ENCODE measurements around the gene ZNF816.
"Not testable (repeated sequence)": the region's sequence is repeated elsewhere in the genome, so short reads cannot be mapped to it uniquely, and the experiment has no call there.

Gene ZNF816

DNA sequence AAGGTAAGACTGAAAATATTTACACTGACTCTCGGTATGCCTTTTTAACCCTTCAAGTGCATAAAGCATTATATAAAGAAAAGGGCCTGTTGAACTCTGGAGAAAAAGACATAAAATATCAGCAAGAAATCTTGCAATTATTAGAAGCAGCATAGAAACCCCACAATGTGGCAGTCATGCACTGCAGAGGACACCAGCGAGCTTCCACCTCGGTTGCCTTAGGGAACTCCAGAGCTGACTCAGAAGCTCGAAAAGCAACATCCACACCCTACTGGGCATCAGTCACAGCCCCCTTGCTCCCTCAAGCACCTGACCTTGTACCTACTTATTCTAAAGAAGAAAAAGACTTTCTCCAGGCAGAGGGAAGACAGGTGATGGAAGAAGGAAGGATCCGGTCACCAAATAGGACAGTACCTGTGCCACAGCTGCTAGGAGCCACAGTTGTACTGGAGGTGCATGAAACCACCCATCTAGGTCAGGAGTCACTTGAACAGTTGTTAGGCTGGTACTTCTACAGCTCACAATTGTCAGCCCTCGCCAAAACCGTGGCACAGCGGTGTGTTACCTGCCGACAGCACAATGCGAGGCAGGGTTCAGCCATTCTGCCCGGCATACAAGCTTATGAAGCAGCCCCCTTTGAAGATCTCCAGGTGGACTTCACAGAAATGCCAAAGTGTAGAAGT, 2.9 kb downstream of the ZNF816 start:
- no peak for DNase-seq (ENCODE audit: low read depth in 2 of 2)

DNA sequence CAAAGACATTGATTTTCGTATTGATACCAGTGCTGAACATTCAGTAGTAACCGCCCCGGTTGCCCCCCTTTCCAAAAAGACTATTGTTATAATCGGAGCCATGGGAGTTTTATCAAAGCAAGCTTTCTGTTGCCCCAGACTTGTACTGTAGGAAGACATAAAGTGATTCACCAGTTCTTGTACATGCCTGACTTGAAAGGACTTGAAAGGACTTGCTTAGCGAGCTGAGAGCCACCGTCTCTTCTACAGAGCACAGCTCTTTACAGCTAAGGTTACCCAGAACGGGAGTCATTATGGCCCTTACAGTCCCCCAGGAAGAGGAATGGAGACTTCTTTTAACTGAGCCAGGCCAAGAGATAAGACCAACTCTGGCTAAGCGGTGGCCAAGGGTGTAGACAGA, 5.1 kb downstream of the ZNF816 start:
- DNase-seq (ENCODE audit: low read depth in 2 of 2) = no peak

DNA sequence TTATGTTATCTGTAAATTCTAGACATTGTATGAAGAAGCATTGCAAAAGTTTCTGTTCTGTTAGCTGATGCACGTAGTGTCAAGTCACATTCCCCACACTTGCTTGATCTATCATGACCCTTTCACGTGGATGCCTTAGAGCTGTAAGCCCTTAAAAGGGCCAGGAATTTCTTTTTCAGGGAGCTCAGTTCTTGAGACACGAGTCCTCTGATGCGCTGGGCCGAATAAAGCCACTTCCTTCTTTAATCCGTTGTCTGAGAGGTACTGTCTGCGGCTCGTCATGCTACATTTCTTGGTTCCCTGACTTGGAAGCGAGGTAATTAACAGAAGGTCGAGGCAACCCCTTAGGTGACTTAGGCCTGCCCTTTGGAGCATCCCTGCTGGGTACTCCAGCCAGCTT, 5.8 kb downstream of the ZNF816 start:
- DNase-seq (ENCODE audit: low read depth in 2 of 2) = no peak

DNA sequence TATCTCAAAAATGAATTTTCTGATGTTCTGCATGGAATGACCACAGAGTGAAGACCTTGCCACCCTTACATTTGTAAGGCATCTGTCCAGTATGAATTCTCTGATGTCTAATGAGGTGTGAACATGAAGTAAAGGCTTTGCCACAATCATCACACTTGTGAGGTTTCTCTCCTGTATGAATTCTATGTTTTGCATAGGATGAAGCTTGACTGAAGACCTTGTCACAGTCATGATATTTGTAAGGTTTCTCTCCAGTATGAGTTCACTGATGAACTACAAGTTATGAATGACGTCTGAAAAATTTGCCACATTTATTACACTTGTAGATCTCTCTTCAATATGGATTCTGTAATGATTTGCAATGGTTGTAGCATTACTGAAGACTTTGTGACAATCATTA, 13.3 kb downstream of the ZNF816 start:
- no peak for DNase-seq (ENCODE audit: low read depth in 2 of 2)

DNA sequence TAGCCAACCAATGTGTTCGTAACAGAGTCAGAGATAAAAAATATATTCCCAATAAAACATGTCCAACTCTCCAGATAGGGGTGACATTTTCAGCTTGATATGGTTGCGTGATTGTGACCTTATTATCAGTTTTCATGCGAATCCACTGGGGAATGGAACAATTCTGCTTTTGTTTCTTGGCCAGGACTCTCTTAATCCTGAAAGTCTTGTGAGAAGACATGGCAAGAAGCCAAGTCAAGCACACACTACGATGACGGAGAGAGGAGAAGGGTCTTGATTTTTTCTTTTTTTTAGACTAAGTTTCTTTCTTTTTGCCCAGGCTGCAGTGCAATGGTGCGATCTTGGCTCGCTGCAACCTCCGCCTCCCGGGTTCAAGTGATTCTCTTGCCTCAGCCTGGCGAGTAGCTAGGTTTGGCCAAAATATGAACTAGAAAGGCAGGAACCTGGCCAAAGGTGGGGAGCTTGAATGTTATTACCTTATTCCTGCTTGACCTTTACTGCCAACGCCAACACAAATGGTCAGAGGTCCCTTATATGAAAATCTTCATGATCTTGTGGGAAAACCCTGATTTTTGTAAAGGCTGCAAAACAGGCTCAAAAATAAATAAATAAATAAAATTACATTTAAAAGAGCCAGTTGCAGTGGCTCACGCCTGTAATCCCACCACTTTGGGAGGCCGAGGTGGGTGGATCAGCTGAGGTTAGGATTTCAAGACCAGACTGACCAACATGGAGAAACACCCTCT, 14.5 kb downstream of the ZNF816 start:
- no peak for DNase-seq (ENCODE audit: low read depth in 2 of 2)

DNA sequence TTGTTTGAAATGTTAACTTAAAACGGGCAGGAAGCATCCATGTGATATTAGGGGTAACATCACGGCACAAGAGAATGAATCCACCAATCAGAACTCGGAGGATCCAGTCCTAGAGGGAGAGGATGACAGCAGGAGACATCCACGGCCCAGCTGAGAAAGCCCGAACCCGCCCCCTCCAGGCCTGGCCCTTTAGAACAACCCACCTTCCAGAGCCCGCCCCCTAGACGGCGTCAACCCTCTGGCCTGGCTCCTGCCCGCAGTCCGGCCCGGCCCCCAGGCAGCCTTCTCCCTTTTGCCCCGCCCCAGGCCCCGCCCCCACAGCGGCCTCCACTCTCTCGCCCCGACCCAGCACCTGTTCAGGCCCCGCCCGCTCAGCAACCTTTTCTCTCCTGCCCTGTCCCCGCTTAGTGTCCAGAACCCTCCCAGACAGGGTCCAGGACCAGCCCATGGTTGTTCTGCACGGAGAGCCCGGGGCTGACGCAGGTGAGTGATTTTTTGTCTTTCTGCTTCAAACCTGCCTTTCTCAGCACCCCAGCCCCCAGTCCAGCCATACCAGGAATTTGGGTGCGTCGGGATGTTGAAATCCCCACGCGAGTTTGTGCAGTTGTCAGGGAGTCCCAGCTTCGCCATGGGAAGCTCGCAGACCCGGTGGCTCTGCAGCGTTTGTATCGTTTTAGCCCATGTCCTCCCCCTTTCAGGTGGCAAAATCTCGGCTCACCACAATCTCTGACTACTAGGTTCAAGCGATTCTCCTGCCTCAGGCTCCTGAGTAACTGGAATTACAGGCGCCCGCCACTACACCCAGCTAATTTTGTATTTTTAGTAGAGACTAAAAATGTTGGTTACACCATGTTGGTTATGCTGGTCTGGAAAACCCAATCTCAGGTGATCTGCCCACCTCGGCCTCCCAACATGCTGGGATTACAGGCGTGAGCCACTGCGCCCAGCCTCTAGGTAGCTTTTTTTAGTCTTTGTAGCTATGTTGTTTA, 16.1 kb downstream of the ZNF816 start:
- DNase-seq (ENCODE audit: low read depth in 2 of 2) = no peak

DNA sequence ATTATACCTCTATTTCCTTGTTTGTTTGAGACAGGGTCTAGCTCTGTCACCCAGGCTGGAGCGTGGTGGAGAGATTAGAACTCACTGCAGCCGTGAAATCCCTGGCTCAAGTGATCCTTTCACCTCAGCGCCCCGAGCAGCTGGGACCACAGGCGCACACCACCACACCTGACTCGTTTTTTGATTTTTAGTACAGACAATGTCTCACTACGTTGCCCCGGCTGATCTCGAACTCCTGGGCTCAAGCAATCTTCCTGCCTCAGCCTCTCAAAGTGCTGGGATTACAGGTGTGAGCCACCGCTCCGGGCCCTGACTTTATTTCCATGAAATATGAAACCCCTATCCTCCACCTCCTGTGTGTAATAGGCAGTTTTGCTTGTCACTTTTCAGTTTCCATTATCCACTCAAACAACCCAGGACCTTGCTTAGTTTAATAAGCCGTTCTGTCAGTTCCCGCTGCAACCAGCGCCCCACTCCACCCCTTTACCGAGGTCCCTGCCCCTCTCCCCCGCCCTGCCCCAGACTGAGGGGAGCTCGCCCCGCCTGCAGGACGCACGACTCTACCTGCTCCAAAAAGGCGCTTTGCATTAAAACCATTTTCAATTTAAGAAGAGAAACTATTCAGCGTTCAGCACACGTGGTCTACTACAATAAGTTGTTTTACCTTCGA, 16.9 kb downstream of the ZNF816 start:
- no peak for DNase-seq (ENCODE audit: low read depth in 2 of 2)

DNA sequence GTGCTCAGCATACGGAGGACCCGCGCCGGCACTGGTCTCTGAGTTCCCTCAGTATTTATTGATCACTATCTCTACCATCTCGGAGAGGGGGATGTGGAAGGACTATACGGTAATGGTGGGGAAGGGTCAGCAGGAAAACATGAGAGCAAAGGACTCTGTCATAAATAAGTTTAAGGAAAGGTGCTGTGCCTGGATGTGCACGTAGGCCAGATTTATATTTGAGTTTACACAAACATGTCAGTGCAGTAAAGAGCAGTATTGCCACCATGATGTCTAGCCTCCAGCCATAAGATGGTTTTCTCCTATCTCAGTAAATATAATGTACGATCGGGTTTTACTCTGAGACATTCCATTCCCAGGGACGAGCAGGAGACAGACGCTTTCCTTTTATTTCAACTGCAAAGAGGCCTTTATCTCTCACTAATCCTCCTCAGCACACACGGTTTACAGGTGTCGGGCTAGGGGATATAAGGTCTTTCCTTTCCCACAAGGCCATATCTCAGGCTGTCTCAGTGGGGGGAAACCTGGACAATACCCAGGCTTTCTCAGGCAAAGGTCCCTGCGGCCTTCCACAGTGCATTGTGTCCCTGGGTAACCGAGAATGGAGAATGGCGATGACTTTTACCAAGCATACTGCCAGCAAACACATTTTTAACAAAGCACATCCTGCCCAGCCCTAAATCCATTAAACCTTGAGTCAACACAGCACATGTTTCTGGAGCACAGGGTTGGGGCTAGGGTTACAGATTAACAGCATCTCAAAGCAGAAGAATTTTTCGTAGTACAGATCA, 17.8 kb downstream of the ZNF816 start:
- not testable (repeated sequence) for DNase-seq (ENCODE audit: low read depth in 2 of 2)

DNA sequence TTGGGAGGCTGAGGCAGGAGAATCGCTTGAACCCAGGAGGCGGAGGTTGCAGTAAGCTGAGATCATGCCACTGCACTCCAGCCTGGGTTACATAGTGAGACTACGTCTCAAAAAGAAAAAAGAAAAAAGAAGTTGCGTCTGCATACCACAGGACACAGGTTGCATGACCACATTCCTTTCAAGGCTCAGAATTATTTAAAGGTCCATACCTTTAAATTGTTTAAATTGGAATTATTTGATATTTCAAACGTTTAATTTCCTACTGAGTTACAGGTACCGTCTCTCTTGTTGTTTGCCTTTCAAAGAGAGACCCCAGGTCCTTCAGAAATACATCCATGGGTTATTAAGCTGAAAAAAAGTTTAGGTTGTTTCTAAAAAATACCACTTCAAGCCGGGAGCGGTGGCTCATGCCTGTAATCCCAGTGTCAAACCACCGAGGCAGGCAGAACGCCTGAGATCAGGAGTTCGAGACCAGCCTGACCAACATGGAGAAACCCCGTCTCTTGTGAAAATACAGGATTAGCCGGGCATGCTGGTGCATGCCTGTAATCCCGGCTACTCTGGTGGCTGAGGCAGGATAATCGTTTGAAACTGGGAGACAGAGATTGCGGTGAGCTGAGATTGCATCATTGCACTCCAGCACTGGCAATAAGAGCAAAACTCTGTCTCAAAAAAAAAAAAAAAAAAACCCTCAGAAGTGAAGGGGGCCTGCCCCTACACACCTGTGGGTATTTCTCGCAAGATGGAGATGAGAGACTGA, 18.6 kb downstream of the ZNF816 start:
- no peak for DNase-seq (ENCODE audit: low read depth in 2 of 2)

DNA sequence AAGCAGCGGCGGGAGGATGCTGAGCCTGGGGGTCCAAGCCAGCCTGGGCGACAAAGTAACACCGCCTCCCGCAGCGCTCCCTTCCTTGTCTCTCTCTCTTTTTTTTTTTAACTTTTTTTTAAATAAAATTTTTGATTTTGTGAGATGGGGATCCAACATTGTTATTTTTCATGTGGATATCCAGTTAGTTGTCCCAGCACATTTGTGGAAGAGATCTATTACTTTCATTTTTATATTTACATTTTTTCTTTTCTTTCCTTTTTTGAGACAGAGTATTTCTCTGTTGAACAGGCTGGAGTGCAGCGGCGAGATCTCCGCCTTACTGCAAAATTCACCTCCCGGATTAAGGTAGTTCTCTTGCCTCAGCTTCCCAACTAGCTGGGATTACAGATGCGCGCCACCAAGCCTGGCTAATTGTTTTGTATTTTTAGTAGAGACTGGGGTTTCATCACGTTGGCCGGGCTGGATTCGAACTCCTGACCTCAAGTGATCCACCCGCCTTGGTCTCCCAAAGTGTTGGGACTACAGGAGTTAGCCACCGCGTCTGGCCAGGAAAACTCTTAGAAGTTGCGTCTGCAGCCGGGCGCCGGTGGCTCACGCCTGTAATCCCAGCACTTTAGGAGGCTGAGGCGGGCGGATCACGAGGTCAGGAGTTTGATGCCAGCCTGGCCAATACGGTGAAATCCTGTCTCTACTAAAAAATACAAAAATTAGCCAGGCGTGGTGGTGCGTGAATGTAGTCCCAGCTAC, 19.4 kb downstream of the ZNF816 start:
- DNase-seq (ENCODE audit: low read depth in 2 of 2) = no peak

DNA sequence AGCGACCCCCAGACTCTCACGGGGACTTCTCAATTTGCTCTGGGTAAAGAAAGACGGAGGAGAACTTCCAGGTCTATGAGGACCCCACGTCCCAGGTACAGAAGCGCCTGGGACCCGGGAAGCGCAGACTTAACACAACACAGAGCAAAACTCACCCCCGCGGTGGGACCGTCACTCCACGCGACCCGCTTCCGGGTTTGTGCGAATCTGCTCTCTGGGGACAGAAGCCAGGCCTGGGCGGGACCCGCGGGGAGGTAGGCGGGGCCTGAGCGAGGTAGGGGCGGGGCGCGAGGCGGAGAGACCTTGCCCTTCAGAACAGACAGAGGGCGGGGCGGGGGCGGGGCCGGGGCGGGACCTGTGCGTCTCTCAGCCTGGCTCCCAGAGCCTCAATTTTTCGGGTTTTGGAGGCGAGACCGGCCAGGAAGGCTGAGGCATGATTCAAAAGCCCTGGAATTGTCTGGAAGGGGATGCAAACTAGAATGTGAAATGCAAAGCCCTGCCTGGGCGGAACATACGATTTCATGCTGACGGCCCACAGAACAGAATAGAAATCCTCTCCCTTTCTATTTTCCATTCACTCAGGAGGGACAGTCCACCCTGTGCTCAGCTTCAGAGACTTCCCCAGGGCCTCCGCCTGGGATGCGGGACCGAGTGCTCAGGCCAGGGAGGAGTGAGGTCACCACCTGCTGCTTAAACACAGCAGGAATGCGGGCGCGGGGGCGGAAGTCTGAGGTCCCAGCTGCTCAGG, 20.1 kb downstream of the ZNF816 start:
- peak; percentile 88 to 91 for DNase-seq (ENCODE audit: low read depth in 2 of 2)

DNA sequence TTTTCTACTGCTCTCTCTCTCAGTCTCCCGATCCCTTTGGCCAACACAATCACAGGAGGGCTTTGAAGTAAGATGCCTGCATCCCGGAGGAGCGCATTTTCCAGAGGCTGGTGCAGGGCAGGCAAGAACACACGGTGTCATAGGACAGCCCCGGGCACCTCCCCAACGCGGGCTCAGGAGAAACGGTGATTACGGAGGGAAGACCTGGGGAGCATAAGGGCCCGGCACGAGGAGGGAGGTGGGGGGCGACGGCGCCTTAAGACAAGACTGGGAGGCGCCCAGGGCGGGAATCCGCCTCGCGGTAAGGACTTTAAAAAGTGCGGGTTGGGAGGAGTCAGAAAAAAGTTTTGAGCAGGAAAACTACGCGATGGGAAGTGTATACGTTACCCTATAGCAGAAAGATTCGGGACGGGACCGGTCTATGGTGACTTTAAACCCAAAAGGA, 20.7 kb downstream of the ZNF816 start:
- DNase-seq (ENCODE audit: low read depth in 2 of 2) = no peak

DNA sequence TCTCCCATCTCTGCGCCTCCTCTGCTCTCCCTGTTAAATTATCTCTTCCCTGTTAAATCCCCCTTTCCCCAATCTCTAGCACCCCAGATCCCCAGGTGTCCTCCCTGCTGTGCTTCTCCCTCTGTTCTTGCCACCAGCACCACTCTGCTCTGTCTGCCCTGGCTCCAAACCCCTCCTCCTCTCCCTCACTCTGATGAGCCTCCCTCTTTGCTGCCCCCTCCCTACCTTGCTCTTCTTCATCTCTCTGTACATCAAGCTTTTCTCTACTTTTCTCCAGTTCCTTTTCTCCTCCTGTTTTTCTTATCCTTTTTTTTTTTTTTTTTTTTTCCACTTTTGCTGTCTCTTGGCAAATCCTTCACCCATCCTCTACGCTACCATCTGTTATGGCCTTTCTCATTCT, 21.2 kb downstream of the ZNF816 start:
- not testable (repeated sequence) for DNase-seq (ENCODE audit: low read depth in 2 of 2)

DNA sequence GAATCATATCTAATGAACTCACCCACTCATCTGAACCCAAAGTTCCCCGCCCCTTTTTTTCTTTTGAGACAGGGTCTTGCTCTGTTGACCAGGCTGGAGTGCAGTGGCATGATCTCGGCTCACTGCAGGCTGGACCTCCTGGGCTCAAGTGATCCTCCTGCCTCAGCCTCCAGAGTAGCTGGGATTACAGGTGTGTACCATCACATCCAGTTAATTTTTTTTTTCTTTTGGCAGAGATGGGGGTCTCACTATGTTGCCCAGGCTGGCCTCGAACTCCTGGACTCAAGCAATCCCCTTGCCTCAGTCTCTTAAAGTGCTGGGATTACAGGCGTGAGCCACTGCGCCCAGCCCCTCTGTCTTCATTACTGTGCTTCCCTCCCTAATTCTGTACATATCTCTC, 21.8 kb downstream of the ZNF816 start:
- DNase-seq (ENCODE audit: low read depth in 2 of 2) = not testable (repeated sequence)

DNA sequence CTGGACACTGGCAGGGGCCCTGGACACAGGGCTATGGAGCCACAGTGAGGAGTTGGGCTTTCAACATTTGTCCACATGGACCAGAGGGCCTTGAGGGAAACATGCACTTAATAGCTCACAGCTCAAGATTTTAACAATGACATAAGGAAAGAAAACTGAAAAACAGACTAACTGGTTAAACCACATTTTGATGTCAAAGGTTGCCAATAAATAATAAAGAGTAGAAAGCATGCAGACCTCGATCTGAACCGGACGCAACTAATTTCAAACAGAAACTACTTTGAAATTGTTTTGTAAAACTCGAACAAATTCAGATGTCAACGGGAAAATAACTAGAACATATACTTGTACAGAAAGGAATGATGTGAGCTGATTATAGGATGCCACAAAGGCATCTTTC, 23.9 kb downstream of the ZNF816 start:
- no peak for DNase-seq (ENCODE audit: low read depth in 2 of 2)

DNA sequence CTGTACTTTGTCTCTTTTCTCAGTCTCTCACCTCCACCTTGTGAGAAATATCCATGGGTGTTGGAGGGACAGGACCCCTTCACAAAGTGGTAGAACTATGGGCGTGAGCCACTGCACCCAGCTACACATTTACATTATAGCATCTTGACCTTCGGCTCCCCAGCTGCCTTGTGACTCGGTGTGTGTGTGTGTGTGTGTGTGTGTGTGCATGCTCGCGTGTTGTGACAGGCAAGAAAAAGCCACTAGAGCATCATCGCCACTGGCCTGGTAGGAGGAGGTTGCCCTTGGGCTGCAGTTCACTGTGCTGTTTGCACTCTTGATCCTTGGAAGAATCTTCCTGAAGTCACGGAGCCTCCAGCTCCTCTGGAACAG, 25.7 kb downstream of the ZNF816 start:
- DNase-seq (ENCODE audit: low read depth in 2 of 2) = no peak

DNA sequence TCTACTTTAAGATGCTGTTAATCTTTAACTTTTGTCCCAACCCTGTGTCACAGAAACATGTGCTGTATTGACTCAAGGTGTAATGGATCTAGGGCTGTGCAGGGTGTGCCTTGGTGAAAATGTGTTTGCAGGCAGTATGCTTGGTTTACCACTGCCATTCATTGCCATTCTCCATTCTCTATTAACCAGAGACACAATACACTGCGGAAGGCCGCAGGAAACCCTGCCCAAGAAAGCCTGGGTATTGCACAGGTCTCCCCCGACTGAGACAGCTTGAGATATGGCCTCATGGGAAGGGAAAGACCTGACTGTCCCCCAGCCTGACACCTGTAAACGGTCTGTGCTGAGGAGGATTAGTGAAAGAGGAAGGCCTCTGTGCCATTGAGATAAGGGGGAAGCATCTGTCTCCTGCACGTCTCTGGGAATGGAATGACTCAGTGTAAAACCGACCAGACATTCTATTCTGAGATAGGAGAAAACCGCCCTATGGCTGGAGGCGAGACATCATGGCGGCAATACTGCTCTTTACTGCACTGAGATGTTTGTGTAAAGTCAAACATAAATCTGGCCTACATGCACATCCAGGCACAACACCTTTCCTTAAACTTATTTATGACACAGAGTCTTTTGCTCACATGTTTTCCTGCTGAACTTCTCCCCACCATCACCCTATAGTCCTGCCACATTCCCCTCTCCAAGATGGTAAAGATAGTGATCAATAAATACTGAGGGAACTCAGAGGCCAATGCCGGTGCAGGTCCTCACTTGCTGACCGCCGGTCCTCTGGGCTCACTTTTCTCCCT, 26.3 kb downstream of the ZNF816 start:
- DNase-seq (ENCODE audit: low read depth in 2 of 2) = no peak

DNA sequence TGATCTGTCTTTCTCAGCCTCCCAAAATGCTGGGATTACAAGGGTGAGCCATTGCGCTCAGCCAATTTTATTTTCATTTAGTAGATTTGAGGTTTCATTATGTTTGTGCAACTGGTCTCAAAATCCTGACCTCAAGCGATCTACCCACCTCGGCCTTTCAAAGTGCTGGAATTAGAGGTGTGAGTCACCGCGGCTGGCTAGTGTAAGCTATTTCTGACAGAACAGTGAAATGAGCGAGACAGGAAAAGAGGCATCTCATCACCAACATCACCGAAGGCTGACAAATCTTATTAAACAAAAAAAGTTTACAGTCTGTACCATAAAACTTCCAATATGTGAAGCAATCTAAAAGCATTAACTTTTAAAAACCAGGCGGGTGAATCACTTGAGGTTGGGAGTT, 27.2 kb downstream of the ZNF816 start:
- no peak for DNase-seq (ENCODE audit: low read depth in 2 of 2)
